Measurements from ENCODE around the gene ZNF672. TPM values are rescaled to one million over a fixed set of nuclear protein-coding genes. Genes with fewer than 3 reads are reported as not detected.

ZNF672 gene
- total and polyA plus RNA-seq, 2 of the 13 experiments (the other 11 are each of a cell fraction or from before 2014, with no cell fraction given) = 17.2 to 22.9 TPM

GRCh38 chr1:248891758-248892157, 53.7 kb downstream of the ZNF672 start (continued):
- TF ChIP-seq, protein P1, sequence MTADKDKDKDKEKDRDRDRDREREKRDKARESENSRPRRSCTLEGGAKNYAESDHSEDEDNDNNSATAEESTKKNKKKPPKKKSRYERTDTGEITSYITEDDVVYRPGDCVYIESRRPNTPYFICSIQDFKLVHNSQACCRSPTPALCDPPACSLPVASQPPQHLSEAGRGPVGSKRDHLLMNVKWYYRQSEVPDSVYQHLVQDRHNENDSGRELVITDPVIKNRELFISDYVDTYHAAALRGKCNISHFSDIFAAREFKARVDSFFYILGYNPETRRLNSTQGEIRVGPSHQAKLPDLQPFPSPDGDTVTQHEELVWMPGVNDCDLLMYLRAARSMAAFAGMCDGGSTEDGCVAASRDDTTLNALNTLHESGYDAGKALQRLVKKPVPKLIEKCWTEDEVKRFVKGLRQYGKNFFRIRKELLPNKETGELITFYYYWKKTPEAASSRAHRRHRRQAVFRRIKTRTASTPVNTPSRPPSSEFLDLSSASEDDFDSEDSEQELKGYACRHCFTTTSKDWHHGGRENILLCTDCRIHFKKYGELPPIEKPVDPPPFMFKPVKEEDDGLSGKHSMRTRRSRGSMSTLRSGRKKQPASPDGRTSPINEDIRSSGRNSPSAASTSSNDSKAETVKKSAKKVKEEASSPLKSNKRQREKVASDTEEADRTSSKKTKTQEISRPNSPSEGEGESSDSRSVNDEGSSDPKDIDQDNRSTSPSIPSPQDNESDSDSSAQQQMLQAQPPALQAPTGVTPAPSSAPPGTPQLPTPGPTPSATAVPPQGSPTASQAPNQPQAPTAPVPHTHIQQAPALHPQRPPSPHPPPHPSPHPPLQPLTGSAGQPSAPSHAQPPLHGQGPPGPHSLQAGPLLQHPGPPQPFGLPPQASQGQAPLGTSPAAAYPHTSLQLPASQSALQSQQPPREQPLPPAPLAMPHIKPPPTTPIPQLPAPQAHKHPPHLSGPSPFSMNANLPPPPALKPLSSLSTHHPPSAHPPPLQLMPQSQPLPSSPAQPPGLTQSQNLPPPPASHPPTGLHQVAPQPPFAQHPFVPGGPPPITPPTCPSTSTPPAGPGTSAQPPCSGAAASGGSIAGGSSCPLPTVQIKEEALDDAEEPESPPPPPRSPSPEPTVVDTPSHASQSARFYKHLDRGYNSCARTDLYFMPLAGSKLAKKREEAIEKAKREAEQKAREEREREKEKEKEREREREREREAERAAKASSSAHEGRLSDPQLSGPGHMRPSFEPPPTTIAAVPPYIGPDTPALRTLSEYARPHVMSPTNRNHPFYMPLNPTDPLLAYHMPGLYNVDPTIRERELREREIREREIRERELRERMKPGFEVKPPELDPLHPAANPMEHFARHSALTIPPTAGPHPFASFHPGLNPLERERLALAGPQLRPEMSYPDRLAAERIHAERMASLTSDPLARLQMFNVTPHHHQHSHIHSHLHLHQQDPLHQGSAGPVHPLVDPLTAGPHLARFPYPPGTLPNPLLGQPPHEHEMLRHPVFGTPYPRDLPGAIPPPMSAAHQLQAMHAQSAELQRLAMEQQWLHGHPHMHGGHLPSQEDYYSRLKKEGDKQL (CRISPR knock-in tag; IDR thresholded peaks at IDR 0.05; ENCODE audit: low read depth) = no peak

- Histone ChIP-seq H3K27me3 (ENCODE audit: control insufficient read depth in 1 of 2, insufficient read depth in 2 of 2, low read length in 2 of 2) (peaks cover 0 to 3% of the 10 kb centered on the region in 2 experiments; a peak in 3 of 5 replicates), H3K4me1 (ENCODE audit: insufficient read depth, low read length) (no peaks in the 10 kb centered on the region), H3K4me2 (ENCODE audit: low read depth, low read length) (no peak overlapping the region), H2AFZ (ENCODE audit: low read length) (no peak overlapping the region), H3K79me2 (ENCODE audit: insufficient read depth, low read length) (no peaks in the 10 kb centered on the region), H3K36me3 (replicated peaks in 1 of 2; ENCODE audit: control insufficient read depth in 1 of 2, insufficient read depth in 2 of 2, low read length in 2 of 2) (no peaks in the 10 kb centered on the region), H3K9ac (ENCODE audit: insufficient read depth, low read depth, low read length) (no peak overlapping the region), H3K27ac (ENCODE audit: extremely low read length, insufficient read depth, low read length) (no peak overlapping the region), H4K20me1 (ENCODE audit: insufficient read depth, low read length) (no peaks in the 10 kb centered on the region), H3K4me3 (replicated peaks in 1 of 3; ENCODE audit: insufficient read depth in 1 of 3, low read depth in 2 of 3, low read length in 3 of 3) (no peak overlapping the region), H3K9me3 (ENCODE audit: low read length) (no peaks in the 10 kb centered on the region)
- ATAC-seq (no peak), FAIRE-seq (no peak), DNase-seq (ENCODE audit: low spot score) (no peak)
- WGBS (ENCODE audit: low lambda C conversion rate) = 0% methylated on average over 1 of the region's 1 CpG
- no TSS peak for BruUV-seq (replicated peaks)
- intact Hi-C loops (cut with micrococcal nuclease; ENCODE audit: unreplicated experiment) (no loop called here), in situ Hi-C loops (cut with HindIII; ENCODE audit: extremely low pct_ligation_motif_present, low pct_unique_long_range_greater_than_20kb) (no loop called here)
- ChIA-PET CTCF (ENCODE audit: low intra/inter-chr PET ratio, low total read pairs) (no interaction called here), POLR2A (interaction anchor here (1.4 kb wide), 1 partner anchor 13 kb away, joined by 4 read pairs; the partner anchor contains the start of gene PGBD2)
- TF ChIP-seq ZNF296 (CRISPR knock-in tag; conservative IDR thresholded peaks at IDR 0.05) (no peak), HNF4A (CRISPR knock-in tag; IDR thresholded peaks at IDR 0.05) (no peak), ZNF547 (CRISPR knock-in tag; IDR thresholded peaks at IDR 0.05) (no peak), KAT2B (IDR thresholded peaks at IDR 0.05; ENCODE audit: borderline replicate concordance, low read depth, low read length) (no peak), TOPORS (CRISPR knock-in tag; IDR thresholded peaks at IDR 0.05) (no peak), ATAD3A (CRISPR knock-in tag; IDR thresholded peaks at IDR 0.05) (no peak), ZNF652 (CRISPR knock-in tag; IDR thresholded peaks at IDR 0.05; ENCODE audit: borderline replicate concordance, low read depth) (no peak), ZC3H13 (CRISPR knock-in tag; IDR thresholded peaks at IDR 0.05) (no peak), ZNF350 (CRISPR knock-in tag; IDR thresholded peaks at IDR 0.05; ENCODE audit: borderline replicate concordance, low read depth) (no peak), ZBTB8A (CRISPR knock-in tag; IDR thresholded peaks at IDR 0.05; ENCODE audit: borderline replicate concordance, low read depth) (no peak), HES4 (CRISPR knock-in tag; IDR thresholded peaks at IDR 0.05; ENCODE audit: borderline replicate concordance) (no peak), GABPB1 (CRISPR knock-in tag; IDR thresholded peaks at IDR 0.05) (no peak), AHR (CRISPR knock-in tag; IDR thresholded peaks at IDR 0.05) (no peak), GPBP1L1 (CRISPR knock-in tag; IDR thresholded peaks at IDR 0.05) (no peak), CENPX (CRISPR knock-in tag; IDR thresholded peaks at IDR 0.05) (no peak), MEIS2 (CRISPR knock-in tag; IDR thresholded peaks at IDR 0.05) (no peak), TGIF2 (CRISPR knock-in tag; IDR thresholded peaks at IDR 0.05) (no peak), ZNF766 (CRISPR knock-in tag; IDR thresholded peaks at IDR 0.05; ENCODE audit: borderline replicate concordance) (no peak)
These were observed 54.6 kb downstream of the ZNF672 start for GRCh38 chr1:248892590-248892989.

All from HepG2 (cell line).